HepG2 (cell line): ENCODE data around the gene ZDHHC24. TPM values are rescaled to one million over a fixed set of nuclear protein-coding genes. Genes with fewer than 3 reads are reported as not detected.

Experiments
- ATAC-seq: fragments of 200-7000 bp; cut with Tn5 transposase; 3 replicates; pipeline ENCODE4 v1.9.1; 2020; ENCODE audit warnings: mild to moderate bottlenecking, moderate library complexity
- BruUV-seq: library from RNA; stranded (reverse); fragments of 400-500 nt; replicated peaks from 2 replicates; lab custom pipeline; 2021; lab: Mats Ljungman, UMichigan
- CTCF ChIA-PET: fragments of 300-600 bp; formaldehyde crosslinking; extraction: SDS; loops from one replicate; lab custom pipeline; 2021; ENCODE audit warnings: low total read pairs, inconsistent platforms, low intra/inter-chr PET ratio; lab: Yijun Ruan, JAX
- POLR2A ChIA-PET: fragments of 350-600 bp; sonication (Branson Sonifier 250); formaldehyde crosslinking; loops from one replicate; lab custom pipeline; 2020; ENCODE audit warnings: antibody characterized with exemption, inconsistent platforms; lab: Yijun Ruan, JAX
- DNase-seq: peaks from one replicate; pipeline ENCODE4 v3.0.0-alpha.2; 2015; ENCODE audit warnings: low spot score
- FAIRE-seq: peaks from 3 replicates; lab custom pipeline; 2011; peaks lifted over from hg19 to GRCh38; lab: Jason Lieb, UNC
- H2AFZ ChIP-seq: one replicate; pipeline ENCODE4 v1.6.1; 2011; ENCODE audit warnings: low read length, inconsistent platforms
- H3K27ac ChIP-seq: fragments of 300-600 bp; 3 replicates; pipeline ENCODE4 v1.8.0; 2011; ENCODE audit warnings: mixed run types, mild to moderate bottlenecking, mixed read lengths, low read length, inconsistent platforms; ENCODE audit not compliant: insufficient read depth; ENCODE audit errors: extremely low read length
- H3K27me3 ChIP-seq, 2 experiments: fragments of 200-600 bp in 1 of 2; 2 replicates in 1 of 2; 3 replicates in 1 of 2; pipeline versions ENCODE4 v1.6.0 to v1.8.0; 2011; ENCODE audit warnings: low read length in 2 of 2, mild to moderate bottlenecking in 2 of 2, moderate library complexity in 2 of 2, inconsistent platforms in 1 of 2; ENCODE audit not compliant: insufficient read depth in 2 of 2, control insufficient read depth in 1 of 2
- H3K36me3 ChIP-seq, 2 experiments: fragments of 200-600 bp in 1 of 2; replicated peaks in 1 of 2; 2 replicates in 1 of 2; 3 replicates in 1 of 2; pipeline versions ENCODE4 v1.5.1 to v1.8.0; 2011; ENCODE audit warnings: low read length in 2 of 2, inconsistent platforms in 1 of 2; ENCODE audit not compliant: insufficient read depth in 2 of 2, control insufficient read depth in 1 of 2
- H3K4me1 ChIP-seq: 2 replicates; pipeline ENCODE4 v1.5.1; 2012; ENCODE audit warnings: low read length, inconsistent platforms; ENCODE audit not compliant: insufficient read depth
- H3K4me2 ChIP-seq: 2 replicates; pipeline ENCODE4 v1.6.0; 2011; ENCODE audit warnings: low read depth, low read length, inconsistent platforms
- H3K4me3 ChIP-seq, 3 experiments: fragments of 200-600 bp in 1 of 3; sonication (generic), shearing (Covaris generic) in 1 of 3; replicated peaks in 1 of 3; 2 replicates each; pipeline ENCODE4 v1.5.1; 2011 to 2016; ENCODE audit warnings: low read length in 3 of 3, inconsistent platforms in 2 of 3, low read depth in 2 of 3, mild to moderate bottlenecking in 2 of 3, control low read depth in 1 of 3, mixed read lengths in 1 of 3; ENCODE audit not compliant: insufficient read depth in 1 of 3
- H3K79me2 ChIP-seq: one replicate; pipeline ENCODE4 v1.6.1; 2011; ENCODE audit warnings: low read length, inconsistent platforms; ENCODE audit not compliant: insufficient read depth
- H3K9ac ChIP-seq: 2 replicates; pipeline ENCODE4 v1.6.0; 2011; ENCODE audit warnings: mild to moderate bottlenecking, low read depth, low read length, inconsistent platforms; ENCODE audit not compliant: insufficient read depth
- H3K9me3 ChIP-seq: 2 replicates; pipeline ENCODE4 v1.5.1; 2012; ENCODE audit warnings: mild to moderate bottlenecking, low read length
- H4K20me1 ChIP-seq: 2 replicates; pipeline ENCODE4 v1.6.0; 2011; ENCODE audit warnings: inconsistent platforms, mild to moderate bottlenecking, low read length, moderate library complexity; ENCODE audit not compliant: insufficient read depth
- ARNT2 ChIP-seq: sonication (generic); formaldehyde crosslinking; IDR thresholded peaks from 2 replicates; pipeline ENCODE4 v1.8.0; 2022; ENCODE audit warnings: mild to moderate bottlenecking, low read depth, missing genetic modification reagents, moderate library complexity
- ATF2 ChIP-seq: sonication (generic); formaldehyde crosslinking; IDR thresholded peaks from 2 replicates; pipeline ENCODE4 v1.4.0; 2020; ENCODE audit warnings: missing genetic modification reagents
- DNMT1 ChIP-seq: sonication (generic); formaldehyde crosslinking; IDR thresholded peaks from 2 replicates; pipeline ENCODE4 v1.5.1; 2020; ENCODE audit warnings: mild to moderate bottlenecking, missing genetic modification reagents
- FOXO4 ChIP-seq: sonication (generic); formaldehyde crosslinking; conservative IDR thresholded peaks from 2 replicates; pipeline ENCODE4 v1.8.1; 2023; ENCODE audit warnings: missing genetic modification reagents
- HDAC2 ChIP-seq: sonication (generic); formaldehyde crosslinking; IDR thresholded peaks from 2 replicates; pipeline ENCODE4 v1.4.0; 2020; ENCODE audit warnings: missing genetic modification reagents
- MLLT10 ChIP-seq: sonication (generic); formaldehyde crosslinking; IDR thresholded peaks from 2 replicates; pipeline ENCODE4 v1.4.0; 2020; ENCODE audit warnings: missing genetic modification reagents
- SNAPC2 ChIP-seq: sonication (generic); formaldehyde crosslinking; IDR thresholded peaks from 2 replicates; pipeline ENCODE4 v1.8.1; 2022; ENCODE audit warnings: mild to moderate bottlenecking, missing genetic modification reagents
- SOX13 ChIP-seq, 3 experiments: fragments of 450-650 bp in 1 of 3; sonication (generic) in 1 of 3; formaldehyde crosslinking in 1 of 3; IDR thresholded peaks in 2 of 3; conservative IDR thresholded peaks in 1 of 3; 2 replicates each; pipeline versions ENCODE4 v1.5.0 to v1.6.1; 2016 to 2020; ENCODE audit warnings: antibody characterized with exemption in 1 of 3, mild to moderate bottlenecking in 1 of 3, missing compliant biosample characterization in 1 of 3, missing genetic modification reagents in 1 of 3, moderate library complexity in 1 of 3
- ZBTB7B ChIP-seq: sonication (generic); formaldehyde crosslinking; IDR thresholded peaks from 2 replicates; pipeline ENCODE4 v1.4.0; 2020; ENCODE audit warnings: missing genetic modification reagents
- ZNF326 ChIP-seq: sonication (generic); formaldehyde crosslinking; IDR thresholded peaks from 2 replicates; pipeline ENCODE4 v1.4.0; 2020; ENCODE audit warnings: missing genetic modification reagents, borderline replicate concordance
- ZNF335 ChIP-seq: sonication (generic); formaldehyde crosslinking; IDR thresholded peaks from 2 replicates; pipeline ENCODE4 v1.4.0; 2020; ENCODE audit warnings: missing genetic modification reagents
- ZNF350 ChIP-seq: sonication (generic); formaldehyde crosslinking; IDR thresholded peaks from 2 replicates; pipeline ENCODE4 v1.4.0; 2020; ENCODE audit warnings: mild to moderate bottlenecking, low read depth, missing genetic modification reagents, borderline replicate concordance
- ZNF383 ChIP-seq: sonication (generic); formaldehyde crosslinking; IDR thresholded peaks from 2 replicates; pipeline ENCODE4 v1.4.0; 2020; ENCODE audit warnings: missing genetic modification reagents, mild to moderate bottlenecking, borderline replicate concordance
- ZNF572 ChIP-seq: sonication (generic); formaldehyde crosslinking; IDR thresholded peaks from 2 replicates; pipeline ENCODE4 v1.5.1; 2020; ENCODE audit warnings: mild to moderate bottlenecking, missing genetic modification reagents
- ZNF629 ChIP-seq: sonication (generic); formaldehyde crosslinking; conservative IDR thresholded peaks from 2 replicates; pipeline ENCODE4 v1.5.0; 2020; ENCODE audit warnings: missing genetic modification reagents
- WGBS: methylation state at CpG from one replicate; pipeline ENCODE4 v1.1.6; 2017; ENCODE audit warnings: low lambda C conversion rate; 5-methylcytosine and 5-hydroxymethylcytosine counted together
- in situ Hi-C: cut with HindIII; loops from 2 replicates; pipeline ENCODE4 v1.10.0; 2017; ENCODE audit warnings: low pct_unique_long_range_greater_than_20kb; ENCODE audit not compliant: extremely low pct_ligation_motif_present
- intact Hi-C: fragments of 100-400 bp; cut with micrococcal nuclease; formaldehyde crosslinking; loops from one replicate; pipeline ENCODE4 v1.10.0; 2022; ENCODE audit not compliant: unreplicated experiment
- polyA plus RNA-seq, 8 experiments: library from polyadenylated mRNA; depleted of rRNA in 3 of 8; stranded (reverse) in 7 of 8; unstranded in 1 of 8; fragments of >200 nt; fragmentation: Illumina TruSeq in 4 of 8; extraction: Trizol in 4 of 8; gene quantifications; 2 replicates each; pipeline versions ENCODE4 v1.2.1 to v1.2.3, GENCODE V29; 2011 to 2016; ENCODE audit warnings: low read depth in 4 of 8, missing spikeins in 1 of 8, mixed read lengths in 1 of 8; ENCODE audit not compliant: insufficient read depth in 1 of 8
- total RNA-seq, 5 experiments: library from RNA; depleted of rRNA; stranded (reverse); fragments of >200 nt; fragmentation: Illumina TruSeq; extraction: Trizol; gene quantifications; 2 replicates each; pipeline ENCODE4 v1.2.3, GENCODE V29; 2016; ENCODE audit warnings: low read depth in 1 of 5
- TF ChIP-seq, protein P1 (sequence below): sonication (generic); formaldehyde crosslinking; IDR thresholded peaks from 2 replicates; pipeline ENCODE4 v1.5.0; 2020; ENCODE audit warnings: missing genetic modification reagents

ZDHHC24 gene
- total and polyA plus RNA-seq, 2 of the 13 experiments (the other 11 are each of a cell fraction or from before 2014, with no cell fraction given) = 4.3 TPM

DNA sequence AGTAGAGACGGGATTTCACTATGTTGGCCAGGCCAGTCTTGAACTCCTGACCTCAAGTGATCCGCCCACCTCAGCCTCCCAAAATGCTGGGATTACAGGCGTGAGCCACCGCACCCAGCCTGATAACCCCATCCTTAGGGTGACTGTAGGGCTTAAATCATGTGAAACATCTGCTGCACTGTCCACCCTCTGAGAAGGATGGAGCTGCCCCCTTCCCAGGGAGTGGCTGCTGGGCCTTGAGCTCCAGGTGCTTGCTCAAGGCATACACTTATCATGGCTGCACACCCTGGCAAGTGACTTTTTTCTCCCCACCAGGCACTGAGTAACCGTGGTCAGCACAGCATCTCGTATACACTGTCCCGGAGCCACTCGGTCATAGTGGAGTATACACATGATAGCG lies 73.8 kb downstream of the ZDHHC24 start:
- Histone ChIP-seq H3K4me2 (no peak overlapping the region), H3K4me1 (peaks cover 12% of the 10 kb centered on the region), H3K4me3 (no peak overlapping the region), H3K27me3 (no peaks in the 10 kb centered on the region), H4K20me1 (no peaks in the 10 kb centered on the region; the same call in 1 of the 2 replicates), H2AFZ (no peak overlapping the region), H3K27ac (no peak overlapping the region), H3K36me3 (peaks cover 0 to 2% of the 10 kb centered on the region in 2 experiments; a peak in 3 of 5 replicates), H3K79me2 (no peaks in the 10 kb centered on the region), H3K9me3 (no peaks in the 10 kb centered on the region), H3K9ac (no peak overlapping the region)
- in situ Hi-C loops (no loop called here), intact Hi-C loops (no loop called here)
- ATAC-seq (no peak), FAIRE-seq (no peak), DNase-seq (no peak)
- 93% methylated on average over 8 of the region's 9 CpGs for WGBS
- POLR2A ChIA-PET = no interaction called here
- CTCF ChIA-PET = no interaction called here
- TF ChIP-seq MLLT10 (no peak), ZNF350 (no peak), ZNF383 (CRISPR knock-in tag) (no peak), FOXO4 (no peak), ZNF572 (CRISPR knock-in tag) (no peak), HDAC2 (no peak), ARNT2 (no peak), SOX13 (IDR thresholded peaks at IDR 0.05) (no peak), SOX13 (CRISPR knock-in tag; conservative IDR thresholded peaks at IDR 0.05 in 1 of 2, IDR thresholded peaks at IDR 0.05 in 1 of 2) (no peak), DNMT1 (no peak), ZBTB7B (CRISPR knock-in tag) (no peak), ZNF335 (no peak), ZNF326 (CRISPR knock-in tag) (no peak), SNAPC2 (CRISPR knock-in tag) (no peak), ATF2 (CRISPR knock-in tag) (no peak), ZNF629 (CRISPR knock-in tag) (no peak)
- TF ChIP-seq, protein P1, sequence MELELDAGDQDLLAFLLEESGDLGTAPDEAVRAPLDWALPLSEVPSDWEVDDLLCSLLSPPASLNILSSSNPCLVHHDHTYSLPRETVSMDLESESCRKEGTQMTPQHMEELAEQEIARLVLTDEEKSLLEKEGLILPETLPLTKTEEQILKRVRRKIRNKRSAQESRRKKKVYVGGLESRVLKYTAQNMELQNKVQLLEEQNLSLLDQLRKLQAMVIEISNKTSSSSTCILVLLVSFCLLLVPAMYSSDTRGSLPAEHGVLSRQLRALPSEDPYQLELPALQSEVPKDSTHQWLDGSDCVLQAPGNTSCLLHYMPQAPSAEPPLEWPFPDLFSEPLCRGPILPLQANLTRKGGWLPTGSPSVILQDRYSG (CRISPR knock-in tag) = no peak
- no TSS peak for BruUV-seq
